GM12878 (cell line): Measurements from ENCODE around the gene ZBED2. TPM values are rescaled to one million over a fixed set of nuclear protein-coding genes. Genes with fewer than 3 reads are reported as not detected.

Source experiments
- polyA plus RNA-seq, 11 experiments: library from polyadenylated mRNA; depleted of rRNA in 4 of 11; unstranded in 6 of 11; stranded (reverse) in 5 of 11; fragments of >200 nt; fragmentation: Nextera tagmentation in 4 of 11; fragmentation: Illumina TruSeq in 1 of 11; extraction: Ambion mirVana in 4 of 11; extraction: Trizol in 1 of 11; gene quantifications; 1 replicate in 1 of 11; 2 replicates in 10 of 11; pipeline versions ENCODE4 v1.2.1 to v1.2.3, GENCODE V29; 2011 to 2016; ENCODE audit warnings: inconsistent platforms in 2 of 11, missing spikeins in 2 of 11, low read depth in 1 of 11
- total RNA-seq, 4 experiments: library from RNA; depleted of rRNA in 3 of 4; stranded (reverse); fragments of >200 nt in 3 of 4; fragmentation: Illumina TruSeq in 1 of 4; extraction: Trizol in 1 of 4; gene quantifications; 2 replicates each; pipeline versions ENCODE4 v1.2.1 to v1.2.3, GENCODE V29; 2013 to 2021
- TF ChIP-seq, protein P1 (sequence below): fragments of 450-650 bp; conservative IDR thresholded peaks from 2 replicates; pipeline ENCODE4 v1.6.1; 2017; ENCODE audit warnings: mild to moderate bottlenecking, moderate library complexity

The ZBED2 gene
- total and polyA plus RNA-seq, 10 of the 15 experiments (the other 5 are each of a cell fraction or from before 2014, with no cell fraction given), result 0.02 to 0.24 (median 0.08) TPM; not detected in 3

DNA sequence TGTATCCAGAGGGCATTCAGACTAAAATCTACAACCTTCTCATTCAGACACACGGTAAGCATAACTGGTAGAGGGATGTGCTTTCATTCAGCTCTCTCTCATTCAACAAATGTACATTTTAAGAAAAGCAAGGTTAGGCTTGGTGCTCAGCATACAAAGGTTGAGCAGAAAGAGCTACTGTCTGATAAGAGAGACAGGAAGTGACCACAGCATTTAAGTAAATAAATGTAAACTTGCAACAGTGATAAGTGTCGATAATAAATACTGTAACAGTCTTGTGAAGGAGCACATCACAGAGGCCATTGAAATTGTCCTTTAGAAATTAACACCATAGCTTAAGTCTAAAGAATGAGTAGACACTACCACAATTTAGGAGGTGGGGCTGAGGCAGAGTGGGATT, 49.8 kb downstream of the ZBED2 start (continued):
- TF ChIP-seq, protein P1, sequence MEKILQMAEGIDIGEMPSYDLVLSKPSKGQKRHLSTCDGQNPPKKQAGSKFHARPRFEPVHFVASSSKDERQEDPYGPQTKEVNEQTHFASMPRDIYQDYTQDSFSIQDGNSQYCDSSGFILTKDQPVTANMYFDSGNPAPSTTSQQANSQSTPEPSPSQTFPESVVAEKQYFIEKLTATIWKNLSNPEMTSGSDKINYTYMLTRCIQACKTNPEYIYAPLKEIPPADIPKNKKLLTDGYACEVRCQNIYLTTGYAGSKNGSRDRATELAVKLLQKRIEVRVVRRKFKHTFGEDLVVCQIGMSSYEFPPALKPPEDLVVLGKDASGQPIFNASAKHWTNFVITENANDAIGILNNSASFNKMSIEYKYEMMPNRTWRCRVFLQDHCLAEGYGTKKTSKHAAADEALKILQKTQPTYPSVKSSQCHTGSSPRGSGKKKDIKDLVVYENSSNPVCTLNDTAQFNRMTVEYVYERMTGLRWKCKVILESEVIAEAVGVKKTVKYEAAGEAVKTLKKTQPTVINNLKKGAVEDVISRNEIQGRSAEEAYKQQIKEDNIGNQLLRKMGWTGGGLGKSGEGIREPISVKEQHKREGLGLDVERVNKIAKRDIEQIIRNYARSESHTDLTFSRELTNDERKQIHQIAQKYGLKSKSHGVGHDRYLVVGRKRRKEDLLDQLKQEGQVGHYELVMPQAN, result no peak
- TF ChIP-seq, all 136 proteins: peak for 0

Other genes with a start within 250 kb of the ZBED2 start
- gene CD96, start 53.1 kb downstream of the ZBED2 start, total RNA-seq (2014; rRNA removed), result 0.22 and 0.34 TPM in 2 replicates
- 0.23 and 0.36 TPM in 2 replicates for gene CD96, start 53.1 kb downstream of the ZBED2 start, total RNA-seq (2014; rRNA removed; fragmentation: Illumina TruSeq; extraction: Trizol)
- gene CD96, start 53.1 kb downstream of the ZBED2 start, total RNA-seq (2021), result 0.45 and 0.97 TPM in 2 replicates
- gene CD96, start 53.1 kb downstream of the ZBED2 start, polyA plus RNA-seq (2011; rRNA removed), result 10.1 and 13.4 TPM in 2 replicates
- 0.47 and 0.59 TPM in 2 replicates for gene CD96, start 53.1 kb downstream of the ZBED2 start, polyA plus RNA-seq (2014; fragmentation: Illumina TruSeq; extraction: Trizol)
- gene CD96, start 53.1 kb downstream of the ZBED2 start, polyA plus RNA-seq (2014; fragmentation: Nextera tagmentation; extraction: Ambion mirVana), result 1 to 10 TPM in 1 of 2 experiments, under 1 TPM in 1; 0.47 to 1.1 TPM
- gene CD96, start 53.1 kb downstream of the ZBED2 start, polyA plus RNA-seq (2014; rRNA removed), result 0.19 and 0.41 TPM in 2 replicates
- under 1 TPM; 0.13 to 0.75 TPM for gene CD96, start 53.1 kb downstream of the ZBED2 start, polyA plus RNA-seq (2016; fragmentation: Nextera tagmentation; extraction: Ambion mirVana)
- 1.3 and 1.4 TPM in 2 replicates for gene PLCXD2, start 79.3 kb upstream of the ZBED2 start, total RNA-seq (2014; rRNA removed)
- 1.2 and 1.4 TPM in 2 replicates for gene PLCXD2, start 79.3 kb upstream of the ZBED2 start, total RNA-seq (2014; rRNA removed; fragmentation: Illumina TruSeq; extraction: Trizol)
- 1.1 and 1.8 TPM in 2 replicates for gene PLCXD2, start 79.3 kb upstream of the ZBED2 start, total RNA-seq (2021)
- gene PLCXD2, start 79.3 kb upstream of the ZBED2 start, polyA plus RNA-seq (2011; rRNA removed), result 2.7 and 3.0 TPM in 2 replicates
- 0.87 and 1.00 TPM in 2 replicates for gene PLCXD2, start 79.3 kb upstream of the ZBED2 start, polyA plus RNA-seq (2014; fragmentation: Illumina TruSeq; extraction: Trizol)
- under 1 TPM; 0.26 to 0.31 TPM for gene PLCXD2, start 79.3 kb upstream of the ZBED2 start, polyA plus RNA-seq (2014; fragmentation: Nextera tagmentation; extraction: Ambion mirVana)
- gene PLCXD2, start 79.3 kb upstream of the ZBED2 start, polyA plus RNA-seq (2014; rRNA removed), result 0.58 TPM in 2 replicates
- gene PLCXD2, start 79.3 kb upstream of the ZBED2 start, polyA plus RNA-seq (2016; fragmentation: Nextera tagmentation; extraction: Ambion mirVana), result under 1 TPM; 0.48 to 0.72 TPM